ENCODE measurements around the gene CPT1C.
"Not testable (repeated sequence)": the region's sequence is repeated elsewhere in the genome, so short reads cannot be mapped to it uniquely, and the experiment has no call there.

Gene CPT1C

DNA sequence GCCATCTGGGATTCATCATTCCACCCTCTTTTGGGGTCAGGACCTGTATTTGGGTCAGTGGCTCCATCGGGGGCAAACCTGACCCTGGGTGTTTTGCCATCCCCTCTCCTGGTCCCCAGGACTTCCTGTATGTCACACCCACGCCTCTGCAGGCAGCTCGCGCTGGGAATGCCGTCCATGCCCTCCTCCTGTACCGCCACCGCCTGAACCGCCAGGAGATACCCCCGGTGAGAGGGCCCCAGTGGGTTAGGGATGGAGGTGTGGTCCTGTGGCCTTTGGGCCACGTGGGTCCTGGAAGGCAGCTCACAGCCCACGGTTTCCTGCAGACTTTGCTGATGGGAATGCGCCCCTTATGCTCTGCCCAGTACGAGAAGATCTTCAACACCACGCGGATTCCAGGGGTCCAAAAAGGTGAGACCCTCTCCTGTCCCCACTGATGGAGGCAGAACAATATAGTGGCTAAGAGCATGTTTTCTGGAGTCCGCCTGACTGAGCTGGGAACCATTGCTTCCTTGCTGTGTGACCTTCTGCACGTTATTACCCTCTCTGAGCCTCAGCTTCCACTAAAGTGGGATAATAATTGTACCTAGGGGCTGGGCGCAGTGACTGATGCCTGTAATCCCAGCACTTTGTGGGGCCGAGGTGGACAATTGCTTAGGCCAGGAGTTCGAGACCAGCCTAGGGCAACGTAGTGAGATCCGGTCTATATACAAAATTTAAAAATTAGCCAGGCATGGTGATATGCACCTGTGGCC is 14.1 kb downstream of the CPT1C start:
- no peak for DNase-seq (ENCODE audit: low read depth in 2 of 2)

DNA sequence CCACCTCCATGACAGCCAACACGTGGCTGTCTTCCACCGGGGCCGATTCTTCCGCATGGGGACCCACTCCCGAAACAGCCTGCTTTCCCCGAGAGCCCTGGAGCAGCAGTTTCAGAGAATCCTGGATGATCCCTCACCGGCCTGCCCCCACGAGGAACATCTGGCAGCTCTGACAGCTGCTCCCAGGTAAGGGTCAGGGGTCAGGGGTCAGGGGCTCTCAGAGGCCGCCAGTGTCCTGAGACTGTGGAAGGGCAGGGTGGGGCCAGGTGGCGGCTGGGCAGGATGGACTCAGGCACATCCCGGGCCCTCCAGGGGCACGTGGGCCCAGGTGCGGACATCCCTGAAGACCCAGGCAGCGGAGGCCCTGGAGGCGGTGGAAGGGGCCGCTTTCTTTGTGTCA is 15.0 kb downstream of the CPT1C start:
- DNase-seq (ENCODE audit: low read depth in 2 of 2): no peak

DNA sequence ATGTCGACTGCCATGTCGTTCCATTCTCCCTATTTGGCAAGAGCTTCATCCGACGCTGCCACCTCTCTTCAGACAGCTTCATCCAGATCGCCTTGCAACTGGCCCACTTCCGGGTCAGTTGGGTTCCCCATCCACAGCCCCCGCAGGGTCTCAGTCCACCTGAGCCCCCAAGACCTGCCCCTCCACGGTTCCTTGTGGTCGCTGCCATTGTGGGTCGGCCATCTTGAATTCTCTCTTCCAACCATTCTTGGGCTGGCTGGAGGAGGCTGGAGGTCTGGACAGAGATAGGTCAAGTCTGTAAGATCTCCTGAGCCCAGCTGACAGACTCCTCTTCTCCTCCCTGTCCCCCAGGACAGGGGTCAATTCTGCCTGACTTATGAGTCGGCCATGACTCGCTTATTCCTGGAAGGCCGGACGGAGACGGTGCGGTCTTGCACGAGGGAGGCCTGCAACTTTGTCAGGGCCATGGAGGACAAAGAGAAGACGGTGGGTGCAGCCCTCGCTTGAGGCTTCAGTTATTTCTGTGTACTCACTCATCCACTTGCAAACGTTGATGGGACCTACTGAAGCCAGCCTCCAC is 19.5 kb downstream of the CPT1C start:
- no peak for DNase-seq (ENCODE audit: low read depth in 2 of 2)

DNA sequence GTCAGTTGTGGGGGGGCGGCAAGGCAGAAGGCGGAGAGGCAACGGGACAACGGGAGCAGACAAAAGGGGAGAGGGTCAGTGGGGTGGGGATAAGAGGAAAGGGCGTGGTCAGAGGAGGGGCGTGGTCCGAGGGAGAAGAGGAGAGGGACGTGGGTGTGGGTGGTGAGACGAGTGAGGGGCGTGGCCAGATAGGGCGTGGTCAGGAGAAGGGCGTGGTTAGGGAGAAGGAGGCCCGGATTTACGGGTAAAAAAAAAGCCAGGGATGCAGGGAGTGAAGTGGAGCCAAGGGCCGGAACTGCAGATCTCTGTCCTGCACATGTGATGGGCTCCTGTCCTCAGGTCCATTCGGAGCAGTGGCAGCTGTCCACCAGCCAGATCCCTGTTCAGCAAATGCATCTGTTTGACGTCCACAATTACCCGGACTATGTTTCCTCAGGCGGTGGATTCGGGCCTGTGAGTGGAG is 21.5 kb downstream of the CPT1C start:
- no peak for DNase-seq (ENCODE audit: low read depth in 2 of 2)

- no peak for DNase-seq (ENCODE audit: low read depth in 2 of 2)
These were observed 22.4 kb downstream of the CPT1C start for GRCh38 chr19:49713236-49713845.

GRCh38 chr19:49716154-49716553 is 25.2 kb downstream of the CPT1C start:
- no peak for DNase-seq (ENCODE audit: low read depth in 2 of 2)

GRCh38 chr19:49718511-49718910 is 27.6 kb downstream of the CPT1C start:
- no peak for DNase-seq (ENCODE audit: low read depth in 2 of 2)

GRCh38 chr19:49718991-49719390 is 28.1 kb downstream of the CPT1C start:
- no peak for DNase-seq (ENCODE audit: low read depth in 2 of 2)

DNA sequence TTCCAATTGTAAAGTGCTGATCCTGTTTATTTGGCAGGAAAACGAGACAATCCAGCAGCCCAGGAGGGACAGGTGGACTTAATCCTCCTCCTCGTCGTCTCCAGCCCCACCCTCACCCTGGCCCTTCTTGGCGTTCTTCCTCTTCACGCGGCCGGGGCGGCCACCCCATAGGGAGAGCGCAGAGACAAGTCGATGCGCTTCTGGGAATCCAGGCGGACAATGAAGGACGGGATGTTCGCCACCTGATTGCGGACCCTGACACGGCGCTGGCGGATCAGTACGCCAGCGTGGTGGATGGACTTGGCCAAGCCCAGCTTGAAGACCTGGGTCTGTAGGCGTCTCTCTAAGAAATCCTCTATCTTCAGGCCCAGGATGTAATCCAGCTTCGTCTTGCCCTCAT is 28.5 kb downstream of the CPT1C start:
- not testable (repeated sequence) for DNase-seq (ENCODE audit: low read depth in 2 of 2)

- no peak for DNase-seq (ENCODE audit: low read depth in 2 of 2)
These were observed 36.5 kb downstream of the CPT1C start for GRCh38 chr19:49727217-49728030.

GRCh38 chr19:49730166-49730565 is 39.2 kb downstream of the CPT1C start:
- DNase-seq (ENCODE audit: low read depth in 2 of 2): no peak

DNA sequence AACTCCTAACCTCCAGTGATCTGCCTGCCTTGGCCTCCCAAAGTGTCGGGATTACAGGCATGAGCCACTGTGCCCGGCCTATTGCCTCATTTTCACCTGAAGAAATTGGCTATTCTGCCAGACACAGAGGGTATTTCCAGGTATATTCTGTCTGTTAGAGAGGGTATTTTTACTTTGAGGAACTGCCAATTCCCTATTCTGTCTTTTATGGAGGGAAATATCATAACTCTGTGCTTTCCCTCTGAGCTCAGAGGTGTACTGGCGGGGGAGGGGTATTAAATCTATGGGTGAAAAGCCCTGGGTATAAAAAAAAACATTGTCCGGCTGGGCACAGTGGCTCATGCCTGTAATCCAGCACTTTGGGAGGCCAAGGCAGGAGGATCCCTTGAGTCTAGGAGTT is 47.4 kb downstream of the CPT1C start:
- no peak for DNase-seq (ENCODE audit: low read depth in 2 of 2)

- no peak for DNase-seq (ENCODE audit: low read depth in 2 of 2)
These were observed 48.2 kb downstream of the CPT1C start for GRCh38 chr19:49739098-49739497.

DNA sequence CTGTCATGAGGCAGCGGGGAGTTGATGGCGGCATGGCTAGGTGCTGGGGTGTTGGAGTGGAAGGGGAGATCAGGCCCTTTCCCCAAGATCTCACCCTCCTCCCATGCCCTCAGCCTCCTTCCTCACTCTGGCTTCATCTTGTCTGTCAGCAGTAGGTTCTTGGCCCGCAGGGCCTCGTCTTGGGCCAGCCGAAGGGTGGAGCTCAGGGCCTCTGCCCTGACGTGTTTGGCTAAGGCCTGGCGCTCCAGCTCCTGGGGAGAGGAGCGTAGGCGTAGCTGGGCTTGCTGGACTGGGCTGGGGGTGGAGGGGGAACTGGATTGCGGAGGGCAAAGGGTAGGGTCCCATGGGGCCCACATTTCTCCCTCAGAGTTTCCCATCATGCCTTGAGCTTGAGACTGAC is 49.0 kb downstream of the CPT1C start:
- DNase-seq (ENCODE audit: low read depth in 2 of 2): no peak

- DNase-seq (ENCODE audit: low read depth in 2 of 2): no peak
These were observed 50.4 kb downstream of the CPT1C start for GRCh38 chr19:49741210-49741844.

- DNase-seq (ENCODE audit: low read depth in 2 of 2): no peak
These were observed 54.0 kb downstream of the CPT1C start for GRCh38 chr19:49744946-49745381.

DNA sequence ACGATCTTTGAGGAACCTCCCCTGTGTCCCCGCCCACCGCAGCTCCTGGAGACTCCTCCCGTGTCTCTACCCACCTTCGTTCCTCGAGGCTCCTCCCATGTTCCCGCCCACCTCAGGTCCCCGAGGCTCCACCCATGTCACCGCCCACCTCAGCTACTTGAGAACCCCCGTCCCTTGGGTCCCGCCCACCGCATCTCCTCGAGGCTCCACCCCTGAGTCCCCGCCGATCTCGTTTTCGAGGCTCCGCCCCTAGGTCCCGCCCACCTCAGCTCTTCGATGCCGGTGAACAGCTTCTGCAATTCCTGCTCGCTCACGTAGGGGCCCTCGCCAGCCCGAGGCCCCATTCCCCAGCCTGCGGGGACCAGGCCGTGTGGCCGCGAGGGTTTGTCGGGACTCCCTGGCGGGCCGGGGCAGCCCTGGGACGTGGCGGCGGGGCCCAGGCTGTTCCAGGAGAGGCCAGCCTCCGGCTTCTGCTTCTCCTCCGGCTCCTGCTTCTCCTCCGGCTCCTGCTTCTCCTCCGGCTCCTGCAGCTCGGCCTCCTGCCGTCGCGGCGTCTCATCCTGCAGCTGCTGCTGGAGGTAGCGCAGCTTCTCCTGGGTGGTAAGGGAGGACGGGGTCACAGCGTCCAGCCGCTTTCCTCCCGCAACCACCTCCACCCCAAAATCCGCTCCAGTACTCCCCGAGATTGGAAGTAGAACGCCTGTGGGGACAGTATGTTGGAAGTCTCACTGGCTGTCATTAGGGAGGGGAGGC is 55.5 kb downstream of the CPT1C start:
- peak in 1 of 2 experiments; percentile 57 for DNase-seq (ENCODE audit: low read depth in 2 of 2)

- no peak for DNase-seq (ENCODE audit: low read depth in 2 of 2)
These were observed 58.3 kb downstream of the CPT1C start for GRCh38 chr19:49749055-49749716.

DNA sequence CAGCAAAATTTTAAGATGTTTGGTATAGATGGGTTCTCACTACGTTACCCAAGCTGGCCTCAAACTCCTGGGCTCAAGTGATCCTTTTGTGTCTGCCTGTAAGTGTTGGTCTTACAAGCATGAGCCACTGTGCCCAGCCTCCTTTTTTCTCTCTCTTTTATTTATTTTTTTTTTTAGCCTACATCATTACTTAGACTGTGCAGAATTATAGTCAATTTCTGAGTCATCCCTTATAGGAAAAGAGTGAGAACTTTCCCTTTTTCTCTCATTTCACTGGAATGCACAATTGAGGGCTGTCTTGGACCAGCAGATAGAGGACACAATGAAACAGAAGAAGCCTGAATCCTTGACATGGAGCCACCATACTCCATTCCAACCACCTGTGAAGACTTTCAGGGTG is 58.9 kb downstream of the CPT1C start:
- DNase-seq (ENCODE audit: low read depth in 2 of 2): no peak

- DNase-seq (ENCODE audit: low read depth in 2 of 2): no peak
These were observed 61.8 kb downstream of the CPT1C start for GRCh38 chr19:49752701-49753100.

Measured in stimulated activated CD4-positive, alpha-beta T cell treated with anti-CD3 and anti-CD28 coated beads, Interleukin-12 subunit alpha, Interleukin-12 subunit beta, amount 100 ng/mL, for 24 hours (primary cell).